ENCODE results near the gene MAD1L1. TPM values are rescaled to one million over a fixed set of nuclear protein-coding genes. Genes with fewer than 3 reads are reported as not detected.

Gene MAD1L1
- total RNA-seq, 3 donors from 2014 or later, result 25.3 to 31.2 (median 26.2) TPM

DNA sequence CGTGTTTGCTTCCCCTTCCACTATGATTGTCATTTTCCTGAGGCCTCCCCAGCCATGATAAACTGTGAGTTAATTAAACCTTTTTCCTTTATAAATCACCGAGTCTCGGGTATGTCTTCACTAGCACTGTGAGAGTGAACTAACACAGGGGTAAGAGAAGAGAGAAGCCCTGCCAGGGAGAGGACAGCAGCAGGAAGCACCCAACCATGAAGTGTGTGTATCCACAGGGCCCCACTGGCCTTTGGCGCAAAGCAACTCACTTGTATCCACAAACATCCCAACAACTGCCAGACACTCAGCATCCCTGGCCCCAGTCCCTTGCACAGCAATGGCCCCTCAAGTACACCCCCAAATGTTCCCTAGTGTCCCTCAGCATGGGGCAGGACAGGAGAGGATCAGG is 115.1 kb downstream of the MAD1L1 start:
- no peak for DNase-seq
- intact Hi-C loops (cut with DNase I, micrococcal nuclease), result no loop called here
- H3K36me3 ChIP-seq (ENCODE audit: low read depth), result no peaks in the 10 kb centered on the region
- no peaks in the 10 kb centered on the region for H3K9me3 ChIP-seq
- TF ChIP-seq, protein P1, sequence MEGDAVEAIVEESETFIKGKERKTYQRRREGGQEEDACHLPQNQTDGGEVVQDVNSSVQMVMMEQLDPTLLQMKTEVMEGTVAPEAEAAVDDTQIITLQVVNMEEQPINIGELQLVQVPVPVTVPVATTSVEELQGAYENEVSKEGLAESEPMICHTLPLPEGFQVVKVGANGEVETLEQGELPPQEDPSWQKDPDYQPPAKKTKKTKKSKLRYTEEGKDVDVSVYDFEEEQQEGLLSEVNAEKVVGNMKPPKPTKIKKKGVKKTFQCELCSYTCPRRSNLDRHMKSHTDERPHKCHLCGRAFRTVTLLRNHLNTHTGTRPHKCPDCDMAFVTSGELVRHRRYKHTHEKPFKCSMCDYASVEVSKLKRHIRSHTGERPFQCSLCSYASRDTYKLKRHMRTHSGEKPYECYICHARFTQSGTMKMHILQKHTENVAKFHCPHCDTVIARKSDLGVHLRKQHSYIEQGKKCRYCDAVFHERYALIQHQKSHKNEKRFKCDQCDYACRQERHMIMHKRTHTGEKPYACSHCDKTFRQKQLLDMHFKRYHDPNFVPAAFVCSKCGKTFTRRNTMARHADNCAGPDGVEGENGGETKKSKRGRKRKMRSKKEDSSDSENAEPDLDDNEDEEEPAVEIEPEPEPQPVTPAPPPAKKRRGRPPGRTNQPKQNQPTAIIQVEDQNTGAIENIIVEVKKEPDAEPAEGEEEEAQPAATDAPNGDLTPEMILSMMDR (IDR thresholded peaks at IDR 0.05), result no peak
- H3K4me3 ChIP-seq, result no peak overlapping the region
- no peaks in the 10 kb centered on the region for H3K4me1 ChIP-seq (ENCODE audit: low read depth)
- no peak for ATAC-seq

DNA sequence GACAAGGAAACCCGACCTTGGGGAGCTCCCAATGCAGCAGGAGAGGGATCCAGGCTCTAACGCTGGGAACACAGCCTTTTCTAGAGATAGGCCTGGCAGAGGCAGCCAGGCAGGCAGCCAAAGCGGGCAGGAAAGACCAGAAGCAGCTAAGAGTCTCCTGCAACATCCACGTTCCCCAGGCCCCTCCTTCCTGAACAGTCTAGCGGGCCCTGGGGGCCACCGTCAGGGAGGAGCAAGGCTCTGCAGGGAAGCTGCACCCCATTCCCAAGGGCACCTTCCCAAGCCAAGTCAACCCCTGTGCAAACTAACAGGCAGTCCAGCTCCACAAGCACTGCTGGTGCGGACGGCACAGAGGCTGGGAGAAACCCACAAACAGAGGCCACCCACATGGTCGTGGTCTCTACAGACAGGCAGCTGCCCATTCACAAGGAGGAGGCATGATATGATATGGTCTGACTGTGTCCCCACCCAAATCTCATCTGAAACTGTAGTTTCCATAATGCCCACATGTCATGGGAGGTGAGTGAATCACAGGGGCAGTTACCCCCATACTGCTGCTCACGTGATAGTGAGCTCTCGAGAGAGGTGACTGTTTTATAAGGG is 115.7 kb downstream of the MAD1L1 start:
- ATAC-seq, result no peak
- TF ChIP-seq, protein P1 (IDR thresholded peaks at IDR 0.05), result no peak
- intact Hi-C loops (cut with DNase I, micrococcal nuclease), result no loop called here
- no peaks in the 10 kb centered on the region for H3K9me3 ChIP-seq
- DNase-seq, result no peak
- H3K36me3 ChIP-seq (ENCODE audit: low read depth), result no peaks in the 10 kb centered on the region
- H3K4me1 ChIP-seq (ENCODE audit: low read depth), result no peaks in the 10 kb centered on the region
- no peak overlapping the region for H3K4me3 ChIP-seq

DNA sequence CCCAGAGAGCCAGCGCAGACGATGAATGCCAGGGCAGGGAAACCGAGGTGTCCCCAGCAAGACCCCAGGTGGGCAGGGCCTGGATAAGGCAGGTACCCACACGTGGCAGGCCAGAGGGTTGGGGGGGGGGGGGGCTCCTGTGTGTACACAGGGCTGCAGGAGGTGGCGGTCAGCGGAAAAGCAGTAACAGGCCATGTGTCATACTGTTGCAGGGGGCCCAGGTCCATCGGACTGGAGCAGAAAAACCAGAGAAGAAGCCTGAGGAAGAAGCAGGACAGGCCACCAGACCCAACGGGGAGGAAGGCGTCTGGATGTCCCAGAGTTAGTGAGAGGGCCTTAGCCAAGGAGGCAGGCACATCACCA is 116.3 kb downstream of the MAD1L1 start:
- no peak for DNase-seq
- Histone ChIP-seq H3K36me3 (ENCODE audit: low read depth) (no peaks in the 10 kb centered on the region), H3K4me1 (ENCODE audit: low read depth) (peaks cover 2% of the 10 kb centered on the region), H3K4me3 (no peak overlapping the region), H3K9me3 (no peaks in the 10 kb centered on the region)
- intact Hi-C loops (cut with DNase I, micrococcal nuclease), result no loop called here
- ATAC-seq, result no peak
- TF ChIP-seq, protein P1 (IDR thresholded peaks at IDR 0.05), result no peak

DNA sequence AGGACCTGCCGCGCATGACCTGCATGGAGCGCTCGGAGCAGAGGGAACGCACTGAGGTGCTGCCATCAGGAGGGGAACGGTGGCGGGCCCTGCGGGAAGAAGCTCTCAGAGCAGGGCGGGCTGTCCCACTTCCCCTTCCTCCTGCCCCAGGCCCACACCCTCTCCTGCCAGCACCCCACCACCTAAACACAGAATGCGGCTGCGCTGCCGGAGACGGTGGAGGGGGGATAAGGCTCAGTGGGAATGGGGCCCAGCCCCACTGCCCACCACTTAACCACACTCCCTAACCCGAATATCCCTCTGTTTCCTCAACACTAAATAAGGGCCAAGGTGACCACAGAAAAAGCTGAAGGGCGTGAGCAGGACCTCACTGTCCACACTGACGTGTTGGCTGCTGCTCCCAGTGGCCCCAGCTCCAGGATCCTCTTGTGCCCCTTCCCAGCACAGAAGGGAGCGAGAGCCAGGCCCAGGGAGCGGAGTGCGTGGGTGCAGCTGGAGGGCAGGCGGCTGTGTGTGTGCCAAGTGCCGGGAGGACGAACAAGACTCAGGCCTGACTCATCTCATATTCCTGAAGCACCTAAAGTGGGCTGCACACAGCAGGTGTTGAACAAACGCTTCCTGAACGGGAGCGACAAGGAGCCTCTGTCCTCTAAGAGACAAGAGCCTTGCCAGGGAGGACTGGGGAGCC is 116.8 kb downstream of the MAD1L1 start:
- intact Hi-C loops (cut with DNase I, micrococcal nuclease), result no loop called here
- no peak overlapping the region for H3K4me3 ChIP-seq
- H3K9me3 ChIP-seq, result no peaks in the 10 kb centered on the region
- TF ChIP-seq, protein P1 (IDR thresholded peaks at IDR 0.05), result no peak
- ATAC-seq, result no peak
- H3K4me1 ChIP-seq (ENCODE audit: low read depth), result peaks cover 6% of the 10 kb centered on the region
- no peaks in the 10 kb centered on the region for H3K36me3 ChIP-seq (ENCODE audit: low read depth)
- no peak for DNase-seq

DNA sequence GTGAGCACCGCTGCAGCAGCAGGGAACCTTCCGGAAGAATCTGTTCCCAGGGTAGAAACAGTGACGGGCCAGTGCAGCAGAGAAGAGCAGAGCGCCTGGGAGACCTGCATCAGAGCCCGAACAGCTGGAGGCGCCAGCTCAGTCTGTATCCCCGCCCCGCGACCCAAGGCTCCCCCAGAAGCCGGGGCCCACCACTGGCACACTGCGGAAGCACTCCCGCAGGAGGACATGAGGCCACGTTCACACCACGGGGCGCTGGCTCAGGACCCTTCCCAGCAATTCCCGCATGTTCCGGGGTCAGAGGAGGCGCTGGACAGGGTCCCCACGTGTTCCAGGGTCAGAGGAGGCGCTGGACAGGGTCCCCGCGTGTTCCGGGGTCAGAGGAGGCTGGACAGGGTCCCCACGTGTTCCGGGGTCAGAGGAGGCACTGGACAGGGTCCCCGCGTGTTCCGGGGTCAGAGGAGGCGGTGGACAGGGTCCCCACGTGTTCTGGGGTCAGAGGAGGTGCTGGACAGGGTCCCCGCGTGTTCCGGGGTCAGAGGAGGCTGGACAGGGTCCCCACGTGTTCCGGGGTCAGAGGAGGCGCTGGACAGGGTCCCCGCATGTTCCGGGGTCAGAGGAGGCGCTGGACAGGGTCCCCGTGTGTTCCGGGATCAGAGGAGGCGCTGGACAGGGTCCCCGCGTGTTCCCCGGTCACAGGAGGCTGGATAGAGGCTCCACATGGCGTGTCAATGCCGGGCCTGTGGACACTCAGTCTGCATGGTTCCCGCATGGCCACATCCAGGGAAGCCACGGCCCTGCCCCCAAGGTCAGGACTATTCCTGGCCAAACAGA is 117.6 kb downstream of the MAD1L1 start:
- Histone ChIP-seq H3K4me3 (no peak overlapping the region), H3K9me3 (no peaks in the 10 kb centered on the region), H3K36me3 (ENCODE audit: low read depth) (no peaks in the 10 kb centered on the region), H3K4me1 (ENCODE audit: low read depth) (peaks cover 6% of the 10 kb centered on the region)
- no peak for ATAC-seq
- TF ChIP-seq, protein P1 (IDR thresholded peaks at IDR 0.05), result no peak
- intact Hi-C loops (cut with DNase I, micrococcal nuclease), result no loop called here
- no peak for DNase-seq
